KOPT-K1 (cell line): ENCODE results near the gene GMPR.

Experiments
- H3K27ac ChIP-seq: fragments of 200-600 bp; sonication (generic); 2 replicates; pipeline ENCODE4 v1.5.1; 2016; ENCODE audit warnings: antibody characterized with exemption, mild to moderate bottlenecking, low read depth, low read length; ENCODE audit not compliant: poor library complexity, severe bottlenecking
- H3K36me3 ChIP-seq: fragments of 200-600 bp; sonication (generic); 2 replicates; pipeline ENCODE4 v1.5.1; 2017; ENCODE audit warnings: antibody characterized with exemption, mild to moderate bottlenecking, low read length, moderate library complexity; ENCODE audit not compliant: insufficient read depth
- H3K9me3 ChIP-seq: fragments of 200-600 bp; sonication (generic); 2 replicates; pipeline ENCODE4 v1.5.1; 2017; ENCODE audit warnings: antibody characterized with exemption, low read length, mild to moderate bottlenecking; ENCODE audit not compliant: insufficient read depth, poor library complexity, severe bottlenecking

The GMPR gene

GRCh38 chr6:16270178-16270794 is 31.9 kb downstream of the GMPR start:
- no peak overlapping the region for H3K27ac ChIP-seq
- H3K9me3 ChIP-seq, result no peaks in the 10 kb centered on the region
- H3K36me3 ChIP-seq, result no peaks in the 10 kb centered on the region

DNA sequence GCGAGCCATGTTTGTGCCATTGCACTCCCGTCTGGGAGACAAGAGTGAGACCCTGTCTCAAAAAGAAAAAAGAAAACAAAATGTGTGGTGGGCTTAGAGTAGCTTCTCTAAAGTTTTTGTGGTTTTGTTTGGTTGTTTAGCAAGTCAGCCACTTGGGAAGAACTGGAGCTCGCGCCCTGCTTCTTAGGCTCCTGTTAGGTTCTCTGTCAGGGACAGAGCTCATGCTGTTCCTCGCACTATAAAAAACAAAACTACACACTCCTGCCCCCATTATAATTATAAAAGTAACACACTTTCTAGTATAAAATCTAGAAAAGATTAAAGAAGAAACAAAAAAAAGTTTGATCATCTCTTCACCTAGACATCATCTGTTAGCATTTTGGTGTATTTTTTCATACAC is 33.0 kb downstream of the GMPR start:
- no peaks in the 10 kb centered on the region for H3K36me3 ChIP-seq
- H3K27ac ChIP-seq, result no peak overlapping the region
- no peaks in the 10 kb centered on the region for H3K9me3 ChIP-seq

- no peaks in the 10 kb centered on the region for H3K9me3 ChIP-seq
- no peak overlapping the region for H3K27ac ChIP-seq
- H3K36me3 ChIP-seq, result no peaks in the 10 kb centered on the region
These were observed 33.8 kb downstream of the GMPR start for GRCh38 chr6:16272201-16272600.

- H3K27ac ChIP-seq, result no peak overlapping the region
- H3K36me3 ChIP-seq, result no peaks in the 10 kb centered on the region
- H3K9me3 ChIP-seq, result no peaks in the 10 kb centered on the region
These were observed 34.9 kb downstream of the GMPR start for GRCh38 chr6:16273256-16273655.

DNA sequence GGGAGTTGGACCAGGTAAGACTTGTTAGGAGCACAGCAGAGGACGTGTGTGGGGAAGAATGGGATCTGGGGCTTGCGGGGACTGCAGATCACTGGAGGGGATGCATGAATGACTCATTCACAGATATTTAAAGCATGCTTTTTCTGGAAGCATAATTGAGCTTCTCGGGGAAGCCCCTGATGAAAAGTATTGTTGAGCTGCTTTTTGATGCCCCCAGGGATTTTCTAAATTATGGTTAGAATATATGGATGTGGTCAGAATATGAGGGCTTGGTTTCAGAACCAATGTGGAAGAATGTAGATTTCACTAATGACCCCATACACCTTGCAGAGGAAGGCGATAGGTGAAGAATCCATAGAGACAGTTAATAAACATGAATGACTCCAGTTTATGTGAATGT is 36.1 kb downstream of the GMPR start:
- no peaks in the 10 kb centered on the region for H3K9me3 ChIP-seq
- no peaks in the 10 kb centered on the region for H3K36me3 ChIP-seq
- no peak overlapping the region for H3K27ac ChIP-seq

- H3K27ac ChIP-seq, result no peak overlapping the region
- no peaks in the 10 kb centered on the region for H3K36me3 ChIP-seq
- H3K9me3 ChIP-seq, result no peaks in the 10 kb centered on the region
These were observed 36.6 kb downstream of the GMPR start for GRCh38 chr6:16274885-16275589.

GRCh38 chr6:16277101-16277981 is 39.0 kb downstream of the GMPR start:
- H3K9me3 ChIP-seq, result no peaks in the 10 kb centered on the region
- H3K36me3 ChIP-seq, result no peaks in the 10 kb centered on the region
- no peak overlapping the region for H3K27ac ChIP-seq

DNA sequence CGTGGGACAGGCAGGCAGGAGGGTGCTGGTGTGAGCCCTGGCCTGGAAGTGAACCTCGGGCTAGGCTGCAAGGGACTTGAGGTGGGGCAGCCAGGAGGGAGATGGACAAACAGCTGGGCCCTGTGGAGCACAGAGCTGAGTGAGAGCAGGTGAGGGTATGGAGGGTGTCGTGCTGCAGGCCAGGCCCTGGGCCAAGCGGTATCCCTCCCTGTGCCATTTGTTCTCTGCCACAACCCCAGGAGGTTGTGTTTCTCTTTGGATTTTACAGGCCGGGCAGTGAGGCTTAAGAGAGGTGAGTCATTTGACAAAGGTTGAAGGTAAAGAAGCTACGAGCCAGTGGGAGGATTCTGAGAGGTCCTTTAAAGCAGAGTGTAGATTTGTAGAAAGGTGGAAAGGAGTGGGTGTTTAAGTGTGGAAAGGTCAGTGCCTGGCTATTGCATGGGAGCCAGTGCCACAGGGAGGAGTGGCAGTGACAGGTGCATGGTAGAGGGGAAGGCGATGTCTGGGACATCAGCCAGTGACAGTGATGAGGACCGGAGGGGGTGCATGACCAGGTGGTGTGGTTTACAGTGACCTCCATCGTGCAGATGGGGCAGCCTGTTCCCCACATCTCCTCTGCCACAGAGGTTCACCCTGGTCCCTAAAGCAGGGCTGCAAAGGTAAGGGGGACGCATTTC is 39.8 kb downstream of the GMPR start:
- Histone ChIP-seq H3K36me3 (no peaks in the 10 kb centered on the region), H3K27ac (no peak overlapping the region), H3K9me3 (no peaks in the 10 kb centered on the region)

GRCh38 chr6:16278750-16279149 is 40.4 kb downstream of the GMPR start:
- H3K9me3 ChIP-seq, result no peaks in the 10 kb centered on the region
- H3K27ac ChIP-seq, result no peak overlapping the region
- no peaks in the 10 kb centered on the region for H3K36me3 ChIP-seq

- H3K36me3 ChIP-seq, result no peaks in the 10 kb centered on the region
- H3K9me3 ChIP-seq, result no peaks in the 10 kb centered on the region
- no peak overlapping the region for H3K27ac ChIP-seq
These were observed 40.9 kb downstream of the GMPR start for GRCh38 chr6:16279243-16279642.

- Histone ChIP-seq H3K36me3 (no peaks in the 10 kb centered on the region), H3K9me3 (no peaks in the 10 kb centered on the region), H3K27ac (no peak overlapping the region)
These were observed 44.0 kb downstream of the GMPR start for GRCh38 chr6:16282370-16282769.

DNA sequence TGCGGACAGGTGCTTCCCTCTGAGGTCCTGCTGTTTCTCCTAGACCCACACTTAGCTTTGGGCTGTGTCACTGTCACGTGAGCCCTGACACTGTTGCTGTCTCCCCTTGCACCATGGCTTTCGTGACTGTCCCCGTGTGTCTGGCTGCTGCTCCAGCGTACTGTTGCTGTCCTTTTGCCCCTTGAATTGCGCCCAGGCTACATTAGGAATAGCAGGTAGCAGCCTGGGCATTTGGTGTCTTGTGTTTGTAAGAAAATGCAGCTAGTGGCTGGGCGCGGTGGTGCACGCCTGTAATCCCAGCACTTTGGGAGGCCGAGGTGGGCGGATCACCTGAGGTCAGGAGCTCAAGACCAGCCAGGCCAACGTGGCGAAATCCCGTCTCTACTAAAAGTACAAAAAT is 46.1 kb downstream of the GMPR start:
- Histone ChIP-seq H3K27ac (no peak overlapping the region), H3K9me3 (no peaks in the 10 kb centered on the region), H3K36me3 (no peaks in the 10 kb centered on the region)

DNA sequence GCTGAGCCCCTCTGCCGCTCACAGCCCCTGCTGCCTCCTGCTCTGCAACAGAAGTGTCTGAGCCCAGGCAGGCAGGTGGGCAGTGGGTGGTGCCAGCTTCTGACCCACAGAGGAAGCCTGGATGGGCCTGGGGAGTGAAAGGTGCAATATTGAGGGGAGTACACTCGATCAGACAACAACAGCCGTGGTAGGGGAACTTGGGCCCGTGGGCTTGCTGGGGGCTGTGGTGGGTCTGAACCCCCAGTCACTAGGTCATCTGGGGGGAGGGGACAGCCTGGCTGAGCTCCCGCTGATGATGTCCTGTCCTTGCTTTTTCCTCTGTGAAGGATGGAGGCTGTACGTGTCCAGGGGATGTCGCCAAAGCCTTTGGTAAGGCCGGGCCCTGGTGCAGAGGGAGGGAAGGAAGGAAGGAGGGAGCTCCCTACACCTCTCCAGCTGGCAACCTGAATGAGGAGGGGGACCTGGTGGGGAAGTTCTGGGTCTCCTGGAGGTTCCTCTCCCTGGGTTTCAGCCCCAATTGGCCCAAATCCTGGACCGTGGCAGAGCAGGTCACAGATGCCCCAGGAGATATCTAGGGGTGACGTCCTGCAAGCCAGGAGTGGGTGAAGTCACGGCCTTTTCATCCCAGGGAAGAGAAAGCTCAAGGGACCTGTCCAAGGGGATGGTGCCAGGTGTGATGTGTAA is 47.2 kb downstream of the GMPR start:
- H3K36me3 ChIP-seq, result no peaks in the 10 kb centered on the region
- no peaks in the 10 kb centered on the region for H3K9me3 ChIP-seq
- no peak overlapping the region for H3K27ac ChIP-seq

GRCh38 chr6:16286151-16286522 is 47.8 kb downstream of the GMPR start:
- H3K27ac ChIP-seq, result no peak overlapping the region
- H3K36me3 ChIP-seq, result no peaks in the 10 kb centered on the region
- H3K9me3 ChIP-seq, result no peaks in the 10 kb centered on the region

DNA sequence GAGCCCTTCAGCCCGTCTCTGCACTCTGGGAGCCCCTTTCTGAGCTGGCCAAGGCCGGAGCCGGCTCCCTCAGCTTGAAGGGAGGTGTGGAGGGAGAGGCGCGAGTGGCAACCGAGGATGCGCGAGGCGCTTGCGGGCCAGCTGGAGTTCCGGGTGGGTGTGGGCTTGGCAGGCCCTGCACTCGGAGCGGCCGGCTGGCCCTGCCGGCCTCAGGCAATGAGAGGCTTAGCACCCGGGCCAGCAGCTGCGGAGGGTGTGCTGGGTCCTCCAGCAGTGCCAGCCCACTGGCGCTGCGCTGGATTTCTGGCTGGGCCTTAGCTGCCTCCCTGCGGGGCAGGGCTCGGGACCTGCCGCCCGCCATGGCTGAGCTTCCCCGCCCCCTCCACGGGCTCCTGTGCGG is 49.8 kb downstream of the GMPR start:
- Histone ChIP-seq H3K36me3 (no peaks in the 10 kb centered on the region), H3K9me3 (no peaks in the 10 kb centered on the region), H3K27ac (no peak overlapping the region)
